GM12874 (cell line): ENCODE data around the gene APRT.

ENCODE experiments used
- CTCF ChIP-seq: IDR thresholded peaks from 2 replicates; pipeline ENCODE4 v1.5.1; 2011; ENCODE audit warnings: low read depth, mild to moderate bottlenecking, control low read depth, low read length, moderate library complexity; ENCODE audit not compliant: insufficient read depth

APRT gene

DNA sequence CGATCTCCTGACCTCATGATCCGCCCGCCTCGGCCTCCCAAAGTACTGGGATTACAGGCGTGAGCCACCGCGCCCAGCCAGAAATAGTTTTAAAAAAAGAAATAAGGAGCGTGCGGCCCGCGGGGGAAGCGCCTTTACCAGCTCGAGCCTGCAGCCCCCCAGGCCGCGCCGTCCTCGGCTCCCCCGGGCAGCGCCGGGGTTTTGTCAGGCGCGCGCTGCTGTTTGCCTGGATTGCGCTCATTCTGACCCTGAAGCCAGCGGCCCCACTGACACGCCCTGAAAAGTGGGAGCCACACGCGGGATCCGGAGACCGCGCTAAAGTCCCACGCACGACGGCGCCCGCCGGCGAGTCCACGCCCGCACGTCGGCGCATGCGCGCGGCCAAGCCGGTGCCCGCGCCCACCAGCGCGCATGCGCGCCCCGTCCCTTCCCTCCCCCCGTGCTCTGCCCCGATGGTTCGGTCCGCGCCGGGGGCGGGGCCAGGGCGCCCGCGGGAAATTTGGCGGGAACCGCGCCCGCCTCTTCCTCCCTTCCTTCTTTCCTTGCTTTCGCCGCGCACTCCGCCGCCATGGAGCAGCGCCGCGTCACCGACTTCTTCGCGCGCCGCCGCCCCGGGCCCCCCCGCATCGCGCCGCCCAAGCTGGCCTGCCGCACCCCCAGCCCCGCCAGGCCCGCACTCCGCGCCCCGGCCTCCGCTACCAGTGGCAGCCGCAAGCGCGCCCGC lies 8.3 kb downstream of the APRT start, which contains the start of gene CDT1:
TSS of gene CDT1 (plus strand) at position 526 of the 724 bp plus-strand sequence. CDS start at position 569, 43 bp downstream.
- TF ChIP-seq CTCF, result no peak

DNA sequence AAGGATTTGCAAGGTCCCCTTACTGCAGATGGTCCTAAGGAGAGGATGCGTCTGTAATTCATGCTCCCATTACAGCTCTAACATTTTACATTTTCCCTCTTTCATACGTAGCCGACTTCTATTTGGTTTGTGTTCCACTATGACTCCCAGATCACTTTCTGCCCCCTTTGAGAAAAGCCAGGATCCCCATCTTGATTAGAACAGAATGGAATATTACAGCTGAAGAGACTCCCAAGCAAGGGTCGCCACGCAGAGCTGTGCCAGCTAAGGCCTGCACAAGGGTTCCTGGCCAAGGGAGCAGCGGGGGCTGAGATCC lies 11.5 kb downstream of the APRT start:
- TF ChIP-seq CTCF, result no peak

DNA sequence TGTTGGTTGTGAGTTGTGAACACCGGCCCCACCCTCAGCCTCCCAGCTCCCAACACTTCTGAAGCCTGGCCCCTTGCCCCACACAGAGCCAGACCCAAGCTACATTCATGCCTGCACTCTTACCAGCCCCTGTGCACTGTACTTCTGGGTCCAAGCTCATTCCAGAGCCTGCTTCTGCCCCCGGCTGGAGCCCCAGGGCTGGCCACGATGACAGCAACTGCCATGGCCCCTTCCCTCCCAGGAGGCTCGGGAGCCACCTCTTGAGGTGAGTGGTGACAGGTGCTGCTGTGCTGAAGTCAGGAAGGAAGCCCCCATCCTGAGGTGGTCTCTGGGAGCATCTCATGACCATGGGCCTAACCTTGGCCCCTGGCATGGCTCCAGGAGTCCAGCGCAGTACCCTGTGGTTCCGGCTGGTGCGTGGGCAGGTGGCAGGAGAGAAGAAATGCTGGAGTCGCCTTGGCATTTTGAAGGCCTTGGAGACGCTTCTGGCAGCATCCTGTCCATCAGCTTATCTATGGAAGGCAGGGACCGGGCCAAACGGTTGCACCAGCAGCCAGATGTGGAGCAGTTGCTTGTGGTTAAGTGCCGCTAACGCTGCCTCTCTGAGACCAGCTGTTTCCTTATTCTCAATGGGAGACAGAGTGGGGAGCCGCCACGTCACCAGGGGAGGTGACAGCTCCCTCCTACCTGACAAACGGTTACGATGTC lies 12.0 kb downstream of the APRT start:
- TF ChIP-seq CTCF, result no peak

DNA sequence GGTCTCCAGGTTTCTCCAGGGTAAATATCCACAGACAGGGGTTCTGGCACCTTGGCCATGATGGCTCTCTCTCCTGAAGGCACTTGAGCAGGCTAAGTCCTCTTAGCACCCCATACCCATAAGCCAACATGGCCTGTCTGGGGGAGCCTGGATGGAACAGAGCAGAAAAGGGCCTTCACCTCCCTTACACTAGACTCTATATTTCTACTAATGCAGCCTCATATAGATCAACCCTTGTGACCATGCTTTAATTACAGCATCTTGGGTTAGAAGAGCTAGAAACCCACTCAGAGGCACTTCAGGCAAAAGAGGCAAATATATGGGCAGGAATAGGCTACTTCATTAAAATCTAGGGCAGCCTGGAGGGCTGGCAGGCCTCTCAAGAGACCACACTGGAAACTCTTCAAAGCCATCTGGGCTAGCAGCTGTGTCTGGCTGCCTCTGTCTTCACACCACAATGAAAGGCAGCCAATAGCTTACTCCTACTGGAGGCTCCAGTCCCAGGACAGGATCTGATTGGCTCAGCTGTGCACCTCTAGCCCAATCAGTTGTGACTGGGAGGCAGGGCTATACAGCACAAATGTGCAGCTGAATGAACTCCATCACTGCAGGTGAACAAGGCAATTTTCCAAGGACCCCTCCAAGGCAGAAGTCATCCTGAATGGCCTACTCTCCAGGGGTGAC lies 12.8 kb downstream of the APRT start:
- no peak for TF ChIP-seq CTCF

- no peak for TF ChIP-seq CTCF
Measured at GRCh38 chr16:88798073-88798472, 13.7 kb downstream of the APRT start.

DNA sequence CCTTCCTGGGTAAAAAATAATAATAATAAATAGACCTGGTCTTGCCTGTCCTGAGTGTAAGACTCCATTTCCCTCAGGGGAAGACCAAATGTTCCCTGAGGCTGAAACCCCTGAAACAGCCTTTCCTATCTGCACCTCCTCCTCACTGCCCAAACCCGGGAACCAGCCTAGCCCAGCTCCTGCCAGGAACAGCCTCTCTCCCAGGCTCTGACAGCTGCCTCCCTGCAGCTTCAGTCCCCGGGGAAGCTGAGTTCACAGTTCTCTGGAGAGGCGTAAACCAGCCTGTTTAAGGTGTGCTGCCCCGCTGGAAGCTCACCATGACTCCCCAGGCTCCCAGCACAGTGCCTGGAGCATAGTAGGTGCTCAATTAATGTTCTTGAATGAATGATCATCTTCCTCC lies 15.4 kb downstream of the APRT start:
- no peak for TF ChIP-seq CTCF

DNA sequence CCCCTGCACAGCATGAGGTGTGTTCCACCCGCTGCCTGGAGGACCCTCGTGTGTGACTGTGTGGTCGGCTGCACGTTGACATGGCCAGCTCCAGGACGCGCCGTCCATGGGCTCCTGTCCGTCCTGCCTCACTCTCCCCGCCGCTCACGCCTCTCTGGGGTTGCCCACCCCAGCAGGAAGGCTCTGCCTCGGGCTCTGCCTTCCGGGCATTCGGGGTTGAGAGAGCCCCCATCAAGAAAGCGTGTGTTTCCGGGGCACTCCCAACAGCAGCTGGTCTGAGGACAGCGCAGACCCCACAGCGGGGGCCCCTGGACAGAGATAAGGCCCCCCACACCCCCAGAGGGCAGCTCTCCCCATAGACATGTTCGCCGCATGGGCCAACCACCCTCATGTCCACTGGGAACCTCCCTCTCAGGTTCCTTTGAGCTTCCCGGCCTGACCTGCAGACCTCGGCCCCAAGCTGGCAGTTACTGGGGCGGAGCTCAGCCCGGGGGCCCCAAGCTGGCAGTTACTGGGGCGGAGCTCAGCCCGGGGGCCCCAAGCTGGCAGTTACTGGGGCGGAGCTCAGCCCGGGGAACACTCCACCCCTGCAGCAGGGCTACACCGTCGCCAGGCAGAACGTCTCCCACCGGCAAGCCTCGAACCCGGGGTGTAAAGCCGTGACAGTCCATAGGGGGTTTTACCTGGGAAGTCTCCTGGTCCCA lies 18.3 kb downstream of the APRT start:
- TF ChIP-seq CTCF, result no peak
